H7 (cell line): Measurements from ENCODE around the gene KCNJ6. TPM values are rescaled to one million over a fixed set of nuclear protein-coding genes. Genes with fewer than 3 reads are reported as not detected.
A peak's percentile ranks its signal among the peaks of the same experiment; 100 is the strongest.
"Not testable (repeated sequence)": the region's sequence is repeated elsewhere in the genome, so short reads cannot be mapped to it uniquely, and the experiment has no call there.

Experiments used
- DNase-seq: peaks from one replicate; pipeline ENCODE4 v3.0.0; 2012
- H3K27me3 ChIP-seq: 2 replicates; pipeline ENCODE4 v1.6.0; 2011; ENCODE audit warnings: mild to moderate bottlenecking, low read length; ENCODE audit not compliant: control insufficient read depth, insufficient read depth
- H3K36me3 ChIP-seq: replicated peaks from 2 replicates; pipeline ENCODE4 v1.5.1; 2011; ENCODE audit warnings: low read length; ENCODE audit not compliant: control insufficient read depth, insufficient read depth
- H3K4me3 ChIP-seq: 2 replicates; pipeline ENCODE4 v1.5.1; 2011; ENCODE audit warnings: low read depth, mild to moderate bottlenecking, control low read depth, low read length, moderate library complexity; ENCODE audit not compliant: insufficient read depth
- total RNA-seq: library from RNA; depleted of rRNA; stranded (reverse); fragments of >200 nt; shearing (Covaris generic); gene quantifications from 2 replicates; pipeline ENCODE4 v1.2.3, GENCODE V29; 2014

Gene KCNJ6
- total RNA-seq, 1 experiment from 2014 or later = not detected

DNA sequence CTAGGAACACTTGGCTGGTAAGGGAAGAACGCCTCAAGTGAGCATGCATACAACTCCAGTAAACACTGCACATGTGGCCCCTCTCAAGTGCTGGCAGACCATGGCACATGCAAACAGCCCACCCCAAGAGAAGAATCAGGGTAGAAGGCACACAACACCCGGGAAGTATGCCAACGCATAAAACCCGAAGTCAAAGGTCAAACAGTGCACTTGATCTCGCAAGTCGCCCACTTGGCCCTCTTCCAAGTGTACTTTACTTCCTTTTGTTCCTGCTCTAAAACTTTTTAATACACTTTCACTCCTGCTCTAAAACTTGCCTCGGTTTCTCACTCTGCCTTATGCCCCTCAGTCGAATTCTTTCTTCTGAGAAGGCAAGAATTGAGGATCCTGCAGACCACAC lies 4.0 kb upstream of the KCNJ6 start:
- DNase-seq, H3K27me3 ChIP-seq, H3K4me3 ChIP-seq, H3K36me3 ChIP-seq: not testable (repeated sequence)

GRCh38 chr21:37917612-37918011 lies 1.4 kb upstream of the KCNJ6 start:
- no peaks in the 10 kb centered on the region for H3K36me3 ChIP-seq
- no peak for DNase-seq
- no peak overlapping the region for H3K4me3 ChIP-seq
- peaks cover 17% of the 10 kb centered on the region for H3K27me3 ChIP-seq

DNA sequence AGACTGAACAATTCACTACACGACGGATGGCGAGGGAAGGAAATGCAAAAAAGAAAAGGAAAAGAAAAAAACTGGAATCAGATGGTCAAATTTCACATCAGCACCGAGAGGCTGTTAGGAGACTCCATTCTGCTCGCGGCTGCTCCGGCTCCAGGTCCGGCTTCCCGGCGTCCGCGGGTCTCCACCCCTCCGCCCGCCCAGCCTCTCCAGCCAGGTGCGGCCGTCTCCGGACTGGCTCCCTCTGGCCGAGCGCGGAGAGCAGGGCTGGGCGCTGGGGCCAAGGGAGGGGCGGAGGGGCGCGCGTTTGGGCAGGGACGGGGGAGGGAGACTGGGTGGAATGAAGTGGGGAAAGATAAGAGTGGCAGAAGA lies 332 bp downstream of the KCNJ6 start:
- Histone ChIP-seq H3K36me3 (no peaks in the 10 kb centered on the region), H3K4me3 (peak overlapping the region; percentile 55), H3K27me3 (peaks cover 17% of the 10 kb centered on the region)
- peak; percentile 89 for DNase-seq

GRCh38 chr21:37915497-37915911 lies 753 bp downstream of the KCNJ6 start:
- peaks cover 17% of the 10 kb centered on the region for H3K27me3 ChIP-seq
- DNase-seq = peak; percentile 58

DNA sequence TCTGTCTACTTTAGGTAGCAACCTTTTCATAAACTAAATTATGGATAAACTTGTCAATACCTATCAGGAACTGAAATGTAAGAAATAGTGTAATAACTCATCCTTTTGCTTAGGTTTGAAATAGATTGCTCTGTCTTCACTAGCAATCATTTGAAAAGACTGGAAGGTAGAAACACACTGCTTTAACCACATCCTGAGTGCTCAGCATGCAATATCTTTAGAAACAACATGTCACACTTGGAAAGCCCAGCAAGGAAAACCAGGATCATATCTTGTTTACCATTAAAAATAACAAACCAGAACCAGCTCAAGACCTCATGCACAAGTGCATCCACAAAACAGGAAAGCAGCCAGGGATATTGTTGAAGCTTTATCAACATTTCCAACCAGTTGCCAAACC lies 3.6 kb downstream of the KCNJ6 start:
- DNase-seq = no peak
- no peaks in the 10 kb centered on the region for H3K36me3 ChIP-seq
- no peak overlapping the region for H3K4me3 ChIP-seq
- peaks cover 17% of the 10 kb centered on the region for H3K27me3 ChIP-seq

More at GRCh38 chr21:37915497-37915911, 753 bp downstream of the KCNJ6 start:
- Histone ChIP-seq H3K4me3 (peak overlapping the region; percentile 55; the same call in 1 of the 2 replicates), H3K36me3 (no peaks in the 10 kb centered on the region)

- Histone ChIP-seq H3K27me3 (peaks cover 7% of the 10 kb centered on the region), H3K4me3 (no peak overlapping the region), H3K36me3 (no peaks in the 10 kb centered on the region)
- peak; percentile 34 for DNase-seq
These were observed 6.3 kb downstream of the KCNJ6 start for GRCh38 chr21:37909936-37910335.

- no peak overlapping the region for H3K4me3 ChIP-seq
- no peaks in the 10 kb centered on the region for H3K36me3 ChIP-seq
- DNase-seq = no peak
- no peaks in the 10 kb centered on the region; the same call in 1 of the 2 replicates for H3K27me3 ChIP-seq
These were observed 7.6 kb downstream of the KCNJ6 start for GRCh38 chr21:37908691-37909090.

DNA sequence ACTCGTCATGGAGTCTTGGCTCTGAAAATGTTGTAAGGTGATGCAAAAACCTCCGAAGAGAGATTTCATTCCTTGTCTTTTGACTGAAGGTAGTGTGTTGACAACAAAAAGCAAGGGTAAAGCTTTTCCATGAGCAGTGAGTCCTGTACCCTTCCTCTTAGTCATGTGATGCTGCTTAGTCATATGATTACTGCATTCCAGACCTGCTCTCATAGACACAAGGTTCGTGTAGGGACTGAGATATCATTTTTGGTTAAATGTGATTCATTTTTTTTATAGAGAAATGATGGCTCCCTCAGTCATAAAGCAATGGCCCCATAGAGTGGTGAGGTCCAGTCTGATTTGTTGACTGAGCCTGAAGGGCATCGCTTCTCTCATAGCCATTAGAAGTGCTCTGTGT lies 9.2 kb downstream of the KCNJ6 start:
- no peak for DNase-seq
- H3K4me3 ChIP-seq = no peak overlapping the region
- H3K36me3 ChIP-seq = no peaks in the 10 kb centered on the region
- H3K27me3 ChIP-seq = no peaks in the 10 kb centered on the region; the same call in 1 of the 2 replicates

GRCh38 chr21:37905291-37905690 lies 11.0 kb downstream of the KCNJ6 start:
- H3K27me3 ChIP-seq = no peaks in the 10 kb centered on the region
- H3K36me3 ChIP-seq = no peaks in the 10 kb centered on the region
- no peak overlapping the region for H3K4me3 ChIP-seq
- no peak for DNase-seq

DNA sequence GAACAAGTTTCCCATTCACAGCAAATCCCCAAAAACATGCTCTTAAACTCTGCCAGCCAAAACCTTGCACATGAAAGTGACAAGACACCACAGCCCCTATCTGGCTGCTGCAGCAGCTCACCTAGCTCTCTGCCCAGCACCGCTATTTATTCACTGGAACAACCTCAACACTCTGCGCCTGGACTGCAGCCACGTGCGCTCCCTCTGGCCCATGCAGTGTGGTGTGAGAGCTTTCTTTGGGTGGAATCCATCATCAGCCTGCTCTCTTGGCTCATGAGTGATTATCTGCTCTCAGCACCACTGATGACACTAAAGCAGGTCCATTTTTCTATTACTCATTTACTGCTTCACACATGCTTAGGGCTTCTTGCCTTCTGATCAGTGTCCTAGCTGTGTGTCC lies 11.4 kb downstream of the KCNJ6 start:
- H3K27me3 ChIP-seq = no peaks in the 10 kb centered on the region
- no peak overlapping the region for H3K4me3 ChIP-seq

GRCh38 chr21:37903396-37903795 lies 12.9 kb downstream of the KCNJ6 start:
- no peak overlapping the region for H3K4me3 ChIP-seq
- H3K27me3 ChIP-seq = no peaks in the 10 kb centered on the region
- H3K36me3 ChIP-seq = no peaks in the 10 kb centered on the region
- DNase-seq = no peak

More for the DNA sequence above, 11.4 kb downstream of the KCNJ6 start:
- no peaks in the 10 kb centered on the region for H3K36me3 ChIP-seq
- no peak for DNase-seq

GRCh38 chr21:37899146-37899545 lies 17.1 kb downstream of the KCNJ6 start:
- Histone ChIP-seq H3K36me3 (no peaks in the 10 kb centered on the region), H3K4me3 (no peak overlapping the region), H3K27me3 (no peaks in the 10 kb centered on the region)
- DNase-seq = no peak

DNA sequence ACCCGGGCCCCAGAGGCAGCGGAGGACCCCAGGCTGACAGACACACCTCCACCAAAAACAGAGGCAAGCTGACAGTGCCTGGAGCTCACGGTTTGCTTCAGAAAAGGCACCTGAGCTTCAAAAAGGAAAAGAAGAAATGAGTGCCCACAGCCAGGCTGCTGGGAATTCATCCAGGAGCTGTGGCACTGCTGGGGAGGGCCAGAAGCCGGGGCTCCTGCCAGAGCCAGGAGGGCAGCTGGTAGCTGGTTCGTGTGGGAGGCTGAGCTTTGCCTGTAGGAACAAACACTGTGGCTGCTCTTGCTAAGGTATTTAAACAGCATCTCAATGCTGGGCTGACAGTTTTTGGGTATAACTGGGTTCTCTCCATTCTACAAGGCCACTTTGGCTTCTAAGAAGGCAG lies 19.5 kb downstream of the KCNJ6 start:
- H3K36me3 ChIP-seq = no peaks in the 10 kb centered on the region
- H3K4me3 ChIP-seq = no peak overlapping the region
- DNase-seq = no peak
- H3K27me3 ChIP-seq = no peaks in the 10 kb centered on the region

DNA sequence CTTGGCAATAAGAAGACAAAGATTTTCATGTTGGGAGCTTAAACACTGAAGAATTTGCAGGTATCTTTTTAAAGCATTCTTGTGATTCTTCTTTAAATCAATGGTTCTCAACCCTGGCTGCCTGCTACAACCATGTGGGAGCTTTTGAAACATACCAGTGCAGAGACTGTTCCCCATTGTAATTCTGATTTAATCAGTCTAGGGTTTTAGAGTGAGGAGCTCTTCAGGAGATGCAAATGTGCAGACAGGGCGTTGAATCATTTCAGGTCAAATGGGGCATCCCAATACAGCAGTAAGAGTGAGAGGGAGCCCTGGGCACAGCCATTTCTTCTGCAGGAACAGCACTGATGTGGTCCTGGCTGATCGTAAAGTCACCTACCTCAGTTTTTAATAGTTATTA lies 24.3 kb downstream of the KCNJ6 start:
- Histone ChIP-seq H3K27me3 (no peaks in the 10 kb centered on the region), H3K4me3 (no peak overlapping the region), H3K36me3 (no peaks in the 10 kb centered on the region)
- DNase-seq = peak; percentile 39

GRCh38 chr21:37888659-37889058 lies 27.6 kb downstream of the KCNJ6 start:
- H3K27me3 ChIP-seq = no peaks in the 10 kb centered on the region
- H3K36me3 ChIP-seq = no peaks in the 10 kb centered on the region
- DNase-seq = no peak
- no peak overlapping the region for H3K4me3 ChIP-seq

DNA sequence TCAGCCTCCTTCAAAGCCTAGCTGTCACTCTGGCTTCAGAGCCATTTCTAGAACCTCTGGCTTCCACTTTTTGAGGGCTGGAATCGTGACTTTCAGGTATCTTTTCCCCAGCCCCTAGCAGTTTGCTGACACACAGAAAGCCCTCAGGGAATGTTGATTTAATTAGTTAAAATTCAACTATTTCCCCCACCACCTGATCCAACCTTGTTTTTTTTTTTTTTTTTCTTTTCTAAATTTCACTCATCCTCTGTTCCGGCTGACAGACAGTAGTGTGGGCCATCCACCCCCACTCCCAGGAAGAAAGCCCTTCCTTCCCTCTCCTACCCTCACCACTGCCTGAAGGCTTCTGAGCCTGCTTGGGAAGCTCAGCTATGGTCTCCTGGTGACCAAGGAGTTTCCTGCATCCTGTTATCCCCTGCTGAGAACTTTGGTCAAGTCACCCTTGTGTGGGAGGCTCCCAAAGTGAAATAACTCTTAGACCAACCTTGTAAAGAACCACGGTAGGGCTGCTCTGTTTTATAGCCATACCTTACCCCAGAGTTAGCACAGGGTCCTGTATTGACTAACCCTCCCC lies 29.4 kb downstream of the KCNJ6 start:
- H3K36me3 ChIP-seq = no peaks in the 10 kb centered on the region
- no peak overlapping the region for H3K4me3 ChIP-seq
- H3K27me3 ChIP-seq = no peaks in the 10 kb centered on the region
- DNase-seq = no peak
